ENCODE results near the gene PCDH15.

PCDH15 gene

DNA sequence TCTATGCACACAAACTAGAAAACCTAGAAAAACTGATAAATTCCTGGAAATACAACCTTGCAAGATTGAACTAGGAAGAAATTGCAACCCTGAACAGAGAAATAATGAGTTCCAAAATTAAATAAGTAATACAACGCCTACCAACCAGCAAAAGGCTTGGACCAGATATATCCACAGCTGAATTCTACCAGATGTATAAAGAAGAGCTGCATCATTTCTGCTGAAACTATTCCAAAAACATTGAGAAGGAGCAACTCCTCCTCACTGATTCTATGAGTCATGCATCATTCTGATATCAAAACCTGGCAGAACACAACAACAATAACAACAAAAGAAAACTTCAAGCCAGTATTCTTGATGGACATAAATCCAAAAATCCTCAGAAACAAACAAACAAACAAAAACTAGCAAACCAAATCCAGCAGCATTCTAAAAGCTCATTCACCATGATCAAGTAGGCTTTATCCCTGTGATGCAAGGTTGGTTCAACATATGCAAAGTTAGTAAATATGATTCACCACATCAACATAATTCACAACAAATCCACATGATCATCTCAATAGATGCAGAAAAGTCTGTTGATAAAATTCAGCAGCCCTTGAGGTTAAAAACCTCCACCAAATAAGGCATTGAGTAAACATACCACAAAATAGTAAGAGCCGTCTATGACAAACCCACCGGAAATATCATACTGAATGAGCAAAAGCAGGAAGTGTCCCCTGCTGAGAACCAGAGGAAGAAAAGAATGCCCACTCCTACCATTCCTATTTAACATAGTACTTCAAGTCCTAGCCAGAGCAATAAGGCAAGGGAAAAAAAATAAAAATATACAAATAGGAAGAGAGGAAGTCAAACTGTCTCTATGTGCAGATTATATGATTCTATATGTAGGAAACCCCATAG lies 98.2 kb downstream of the PCDH15 start:
- no peak for DNase-seq

DNA sequence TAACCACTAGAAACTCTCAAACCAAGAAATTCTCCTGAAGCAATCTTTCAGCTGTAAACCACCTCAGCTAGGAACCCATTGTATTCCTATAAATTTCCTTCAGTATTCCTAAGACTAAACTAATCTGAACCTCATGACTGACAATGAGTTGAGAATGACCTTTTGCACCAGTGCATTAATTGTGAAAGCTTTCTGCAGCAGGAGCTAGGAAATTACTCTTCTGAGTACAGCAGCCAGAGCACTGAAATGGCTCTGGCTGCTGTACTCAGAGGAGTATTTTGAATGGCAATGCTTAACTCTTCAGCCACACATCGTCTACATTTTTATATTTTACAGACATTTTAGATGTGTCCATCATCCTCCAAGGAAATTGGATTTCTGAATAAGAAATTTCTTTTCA lies 109.7 kb downstream of the PCDH15 start:
- DNase-seq: no peak

DNA sequence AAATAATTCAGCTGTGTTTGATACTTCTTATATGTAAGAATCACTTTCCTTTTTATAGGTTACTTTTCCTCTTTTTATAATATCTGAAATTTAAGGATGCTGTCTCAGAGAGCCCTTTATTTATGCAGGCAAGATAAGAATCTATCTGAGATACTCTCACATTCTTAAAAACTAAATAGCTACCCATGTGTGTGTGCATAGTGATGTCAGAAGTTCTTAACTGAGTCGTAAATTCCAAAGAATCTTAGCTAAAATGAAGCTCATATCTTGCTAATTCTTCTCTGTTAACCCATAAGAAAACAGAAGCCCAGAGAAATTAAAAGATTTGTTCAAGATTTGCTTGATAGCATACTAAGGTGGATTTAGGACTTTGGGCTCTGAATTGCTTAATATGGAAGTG lies 118.5 kb downstream of the PCDH15 start:
- DNase-seq: no peak

DNA sequence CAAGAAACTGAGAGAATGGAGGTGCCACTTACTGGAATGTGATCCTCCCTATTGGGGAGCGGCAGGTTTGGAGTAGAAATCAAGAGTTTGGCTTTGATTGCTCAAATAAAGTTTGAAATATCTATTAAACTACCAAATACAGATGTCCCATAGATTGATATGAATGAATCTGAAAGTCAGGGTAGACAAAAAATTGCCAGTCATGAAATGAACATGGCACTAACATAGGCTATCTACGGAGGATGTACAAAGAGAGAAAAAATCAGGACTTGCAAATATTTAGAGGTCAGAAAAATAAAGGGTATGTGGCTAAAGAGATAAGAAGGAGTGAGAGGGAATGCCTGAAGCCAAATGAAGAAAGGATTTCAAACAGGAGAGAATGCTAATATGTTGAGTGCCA lies 119.9 kb downstream of the PCDH15 start:
- DNase-seq: no peak

DNA sequence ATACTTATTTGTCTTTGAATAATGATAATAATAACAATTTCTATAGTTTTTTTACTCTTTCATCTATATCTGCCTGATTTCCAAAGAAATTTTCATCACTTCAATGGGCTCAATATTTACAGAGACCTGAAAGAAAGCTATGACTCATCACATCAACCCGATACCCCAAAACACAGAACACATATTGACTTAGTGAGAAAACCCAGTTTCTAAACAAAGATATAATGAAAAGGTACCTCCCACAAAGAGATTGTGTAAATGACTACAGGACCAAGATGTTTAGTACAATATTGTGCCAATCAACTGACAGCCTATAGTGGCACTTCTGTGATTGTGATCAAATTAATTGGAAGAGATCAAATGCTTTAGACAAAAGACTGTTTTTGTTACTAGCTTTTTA lies 133.9 kb downstream of the PCDH15 start:
- no peak for DNase-seq

DNA sequence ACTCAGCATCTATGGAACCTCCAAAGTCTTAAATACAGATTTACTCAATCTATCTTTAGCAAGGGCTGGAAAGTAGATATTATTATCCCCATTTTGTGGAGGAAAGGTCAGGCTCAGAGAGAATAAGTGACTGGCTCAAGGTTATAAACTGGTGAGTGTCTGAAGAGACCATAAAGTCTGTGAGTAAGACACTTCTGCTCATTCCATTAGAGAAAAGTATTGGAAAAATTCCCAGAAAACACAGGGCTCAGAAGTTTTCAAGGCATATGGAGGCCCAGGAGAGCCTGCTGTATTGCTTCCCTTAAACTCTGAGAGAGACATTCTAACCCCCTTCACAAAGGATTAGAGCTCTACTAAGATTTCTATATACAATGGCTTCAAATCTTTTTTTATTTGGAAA lies 134.8 kb downstream of the PCDH15 start:
- DNase-seq: no peak

DNA sequence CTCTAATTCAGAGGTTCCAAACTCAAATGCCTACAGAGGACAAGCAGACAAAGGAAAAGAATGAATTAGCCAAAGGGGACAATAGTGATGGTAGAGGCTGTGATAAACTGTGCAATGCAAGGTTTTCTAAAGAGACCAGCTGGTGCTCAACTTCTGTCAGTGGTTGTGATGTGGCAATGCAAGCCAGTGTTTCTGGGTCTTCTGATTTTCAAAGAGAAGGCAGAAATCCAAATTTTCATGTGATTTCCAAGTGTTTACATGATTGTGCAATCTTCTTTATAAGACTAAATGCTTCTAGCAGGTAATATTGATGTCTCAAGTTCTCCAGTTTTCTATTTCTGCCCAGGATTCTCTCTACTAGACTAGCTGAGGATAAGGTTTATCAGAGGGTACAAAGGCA lies 135.9 kb downstream of the PCDH15 start:
- no peak for DNase-seq

DNA sequence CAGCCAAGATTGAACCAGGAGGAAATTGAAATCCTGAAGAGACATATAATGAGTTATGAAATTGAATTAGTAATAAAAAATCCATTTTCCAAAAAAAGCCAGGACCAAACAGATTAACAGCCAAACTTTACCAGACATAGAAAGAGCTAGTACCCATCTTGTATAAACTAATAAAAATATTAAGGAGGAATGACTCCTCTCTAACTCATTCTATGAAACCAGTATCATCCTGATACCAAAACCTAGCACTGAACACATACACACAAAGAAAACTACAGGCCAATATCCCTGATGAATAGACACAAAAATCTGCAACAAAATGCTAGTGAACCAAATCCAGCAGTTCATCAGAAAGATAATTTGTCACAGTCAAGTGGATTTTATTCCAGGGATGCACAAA lies 140.6 kb downstream of the PCDH15 start:
- no peak for DNase-seq

DNA sequence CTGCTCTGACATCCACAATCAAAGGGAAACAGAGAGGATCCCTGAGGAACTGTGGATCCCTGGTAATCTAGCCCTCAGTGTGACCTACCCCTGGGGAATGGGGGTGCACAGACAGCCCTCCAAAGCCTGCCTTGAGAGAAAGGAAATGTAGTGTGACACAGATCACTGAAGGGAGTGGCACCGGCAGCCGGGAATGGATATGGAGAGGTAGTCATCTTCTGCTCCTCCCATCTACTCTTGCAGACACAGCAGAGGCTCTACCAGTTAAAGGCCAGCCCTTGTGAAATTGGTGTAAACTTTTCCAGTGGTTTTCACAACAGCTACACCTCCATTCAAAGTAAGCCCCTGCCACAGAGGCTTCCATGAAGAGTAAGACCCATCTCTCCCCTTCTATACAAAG lies 144.4 kb downstream of the PCDH15 start:
- no peak for DNase-seq

DNA sequence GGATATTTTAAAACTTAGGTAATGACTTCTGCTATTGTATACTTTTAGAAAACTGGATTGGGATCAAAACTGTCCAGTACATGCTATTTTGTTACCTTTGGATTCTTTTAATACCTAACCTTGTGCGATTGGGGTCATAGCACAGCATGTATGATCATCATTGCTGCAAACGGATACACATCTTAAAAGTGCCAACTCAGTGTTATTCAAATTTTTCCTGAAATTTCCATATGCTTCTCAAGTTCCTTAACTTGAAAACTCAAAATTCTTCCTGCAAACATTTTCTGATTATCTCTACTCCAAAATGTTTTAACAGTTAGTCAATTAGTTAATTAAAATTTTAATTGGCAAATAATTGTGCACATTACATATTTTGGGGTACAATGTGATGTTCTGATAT lies 147.5 kb downstream of the PCDH15 start:
- DNase-seq: no peak

DNA sequence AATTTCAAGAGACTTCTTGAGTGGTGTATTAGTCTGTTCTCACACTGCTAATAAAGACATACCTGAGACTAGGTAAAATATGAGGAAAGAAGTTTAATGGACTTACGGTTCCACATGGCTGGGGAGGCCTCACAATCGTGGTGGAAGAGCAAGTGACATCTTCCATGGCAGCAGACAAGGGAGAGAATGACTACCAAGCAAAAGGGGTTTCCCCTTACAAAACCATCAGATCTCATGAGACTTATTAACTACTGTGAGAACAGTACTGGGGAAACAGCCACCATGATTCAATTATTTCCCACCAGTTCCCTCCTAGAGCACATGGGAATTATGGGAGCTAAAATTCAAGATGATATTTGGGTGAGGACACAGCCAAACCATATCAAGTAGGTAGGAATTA lies 150.5 kb downstream of the PCDH15 start:
- DNase-seq: no peak

DNA sequence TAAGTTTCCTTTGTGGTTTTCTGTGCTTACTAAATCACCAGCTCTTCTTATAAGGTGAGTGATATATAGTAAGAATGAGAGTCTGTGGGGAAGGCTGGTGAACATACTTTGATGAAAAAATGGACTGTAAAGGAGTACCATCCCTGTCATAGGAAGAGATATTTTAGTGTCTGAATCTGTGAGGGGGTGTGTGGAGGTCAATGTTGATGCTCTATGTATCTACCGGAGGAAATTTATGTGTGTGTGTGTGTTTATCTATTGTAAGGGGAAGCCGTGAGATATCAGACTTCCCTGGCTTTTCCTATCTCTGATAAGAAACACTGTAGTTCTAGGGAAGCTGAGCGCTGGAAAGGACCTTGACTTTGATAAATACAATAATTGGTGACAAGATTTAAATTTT lies 179.0 kb downstream of the PCDH15 start:
- DNase-seq: no peak

DNA sequence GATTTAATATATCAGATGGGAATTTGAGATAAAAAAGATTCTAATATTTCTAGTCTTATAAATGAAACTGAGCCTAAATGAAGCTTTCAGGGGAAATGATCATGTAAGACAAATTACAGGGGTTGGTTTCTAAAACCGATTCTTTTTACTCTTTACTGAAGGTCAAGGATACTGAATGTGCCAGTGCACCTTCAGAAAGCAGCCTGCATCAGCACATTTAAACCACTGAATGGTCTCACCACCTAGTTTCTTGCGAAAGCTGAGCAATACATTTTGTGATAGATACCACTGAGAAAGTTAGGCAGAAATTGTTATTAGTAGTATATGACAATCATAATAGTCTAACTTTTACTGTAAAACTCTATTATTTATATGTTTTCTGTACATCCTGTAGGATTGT lies 180.7 kb downstream of the PCDH15 start:
- no peak for DNase-seq

DNA sequence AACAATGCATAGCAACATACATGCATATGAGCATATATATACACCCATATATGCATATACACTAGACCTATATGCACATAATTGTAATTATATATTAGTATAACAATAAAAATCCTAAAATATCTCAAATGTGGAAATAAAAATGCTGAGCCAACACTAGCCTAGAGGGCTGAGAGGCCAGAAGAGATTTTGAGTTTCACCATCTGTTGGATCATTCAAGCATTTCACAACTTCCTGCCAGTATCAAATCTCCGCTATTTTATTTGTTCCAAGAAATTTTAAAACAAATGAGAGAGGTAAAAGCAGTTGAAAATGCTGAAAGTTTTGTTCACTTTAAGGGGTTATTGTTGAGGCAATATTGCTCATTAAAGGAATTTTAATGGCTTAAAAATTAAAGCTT lies 187.0 kb downstream of the PCDH15 start:
- DNase-seq: no peak

DNA sequence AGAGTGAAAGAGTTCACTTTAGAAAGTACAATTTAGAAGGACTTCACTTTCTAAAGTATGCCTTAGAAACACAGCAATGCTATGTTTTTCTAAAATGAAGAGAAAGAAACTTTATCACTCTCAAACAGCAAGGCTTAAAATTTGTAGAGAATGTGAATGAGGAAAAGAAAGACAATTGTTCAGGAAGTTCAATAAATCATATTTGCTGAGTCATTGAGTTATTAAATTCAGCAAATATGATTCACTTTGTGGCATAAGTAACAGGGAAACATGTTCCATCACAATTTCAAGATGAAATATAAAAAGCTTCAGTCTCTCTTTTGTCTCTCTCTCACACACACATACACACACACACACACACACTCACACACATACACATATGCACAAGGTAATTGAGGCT lies 187.9 kb downstream of the PCDH15 start:
- no peak for DNase-seq

DNA sequence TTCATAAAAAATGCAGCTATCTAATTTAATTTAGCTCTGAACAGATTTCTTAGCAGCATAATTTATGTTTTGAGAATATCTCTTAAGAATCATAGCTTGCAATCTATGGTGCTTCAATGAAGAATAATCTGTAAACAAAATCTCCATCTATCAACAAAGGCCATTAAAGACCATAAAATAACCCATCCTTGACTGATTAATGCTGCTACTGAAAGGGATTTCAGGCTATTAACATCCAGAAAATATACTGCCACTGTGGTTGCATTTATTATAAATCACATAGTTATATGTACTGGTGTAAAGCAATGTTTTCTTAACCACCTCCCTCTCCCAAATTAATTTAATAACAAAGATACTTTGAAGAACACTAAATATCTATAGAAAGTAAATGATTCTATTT lies 191.6 kb downstream of the PCDH15 start:
- no peak for DNase-seq

DNA sequence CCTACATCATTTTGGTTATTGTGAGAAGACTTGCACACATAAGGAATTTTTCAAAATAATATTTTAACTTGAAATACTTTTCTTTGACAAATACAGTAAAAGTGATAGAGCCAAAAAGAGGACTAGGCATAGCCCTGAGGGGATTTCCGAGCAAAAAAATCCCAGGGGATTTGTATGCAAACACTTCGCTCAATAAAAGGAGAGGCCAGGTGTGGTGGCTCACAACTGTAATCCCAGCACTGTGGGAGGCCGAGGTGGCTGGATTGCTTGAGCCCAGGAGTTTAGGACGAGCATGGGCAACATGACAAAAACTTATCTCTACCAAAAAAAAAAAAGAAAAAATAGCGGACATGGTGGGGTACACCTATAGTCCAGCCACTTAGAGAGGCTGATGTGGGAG lies 193.0 kb downstream of the PCDH15 start:
- DNase-seq: no peak

DNA sequence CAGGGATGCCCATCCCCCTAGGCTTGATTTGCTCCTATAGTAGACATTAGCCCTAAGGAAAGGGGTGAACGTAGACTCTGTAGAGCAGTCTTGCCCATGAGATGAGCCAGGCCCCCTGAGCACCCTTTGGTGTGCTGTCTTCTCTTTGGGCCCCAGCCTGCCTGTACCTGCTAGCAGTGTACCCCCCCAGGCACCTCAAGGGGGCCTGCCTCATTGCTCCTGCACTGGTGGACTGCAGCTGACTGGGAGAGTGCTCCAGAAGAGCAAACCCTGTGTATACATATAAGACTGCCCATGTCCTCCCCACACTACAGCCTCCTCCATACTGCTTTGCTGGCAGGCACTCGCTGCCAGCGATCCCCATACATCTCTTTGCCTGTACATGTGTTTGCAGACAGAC lies 206.7 kb downstream of the PCDH15 start:
- DNase-seq: no peak

DNA sequence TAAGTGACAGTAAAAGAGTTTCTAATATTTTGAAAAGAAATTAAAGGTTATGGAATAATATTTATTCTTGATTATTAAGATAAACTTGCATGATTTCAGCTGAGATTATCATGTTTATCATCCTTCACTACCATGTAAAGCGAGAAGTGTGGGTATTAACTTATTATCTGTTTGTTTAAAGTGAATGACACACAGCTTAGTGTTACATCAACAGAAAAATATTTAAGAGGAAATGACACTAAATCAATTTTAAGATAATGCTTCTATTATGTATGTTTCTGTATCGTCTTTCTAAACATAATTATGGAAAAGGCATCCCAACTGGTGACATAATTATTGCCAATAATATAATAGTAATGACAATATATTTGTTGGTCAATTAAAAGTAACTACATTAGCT lies 213.1 kb downstream of the PCDH15 start:
- no peak for DNase-seq

DNA sequence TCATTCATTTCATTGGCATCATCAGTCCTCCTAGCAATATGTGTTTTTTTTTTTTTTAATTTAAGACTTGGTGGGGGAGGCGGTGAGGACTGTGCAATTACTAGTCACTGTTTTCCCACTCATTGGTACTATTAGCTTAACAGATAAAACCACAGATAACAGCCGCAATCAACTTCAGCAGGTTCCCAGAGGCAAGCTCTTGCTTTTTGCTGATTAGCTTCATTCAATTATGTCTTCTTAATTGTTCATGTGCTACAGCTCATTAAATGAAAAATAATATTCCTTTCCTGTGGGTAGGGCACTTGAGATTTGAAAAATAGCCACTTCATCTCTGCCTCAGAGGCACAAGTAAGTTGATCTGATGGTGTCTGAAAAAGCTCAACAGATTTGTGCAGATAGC lies 215.5 kb downstream of the PCDH15 start:
- no peak for DNase-seq

DNA sequence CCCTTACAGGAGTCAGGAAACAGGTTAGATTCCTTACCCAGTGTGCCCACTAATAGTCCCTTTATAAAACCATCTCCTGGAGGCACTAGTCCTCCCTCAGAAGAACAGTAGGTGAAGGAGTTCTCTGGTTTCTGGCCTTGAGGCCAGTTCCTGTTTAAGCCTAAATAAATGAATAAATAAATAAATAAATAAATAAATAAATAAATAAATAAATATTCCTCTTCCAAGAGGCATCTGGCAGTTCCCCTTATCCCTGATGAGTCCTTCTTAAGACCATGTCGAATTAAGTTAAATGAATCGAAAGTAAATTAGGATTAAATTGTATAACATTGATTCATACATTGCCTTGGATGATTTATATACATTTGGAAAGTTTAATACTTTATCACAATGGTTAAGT lies 223.3 kb downstream of the PCDH15 start:
- DNase-seq: no peak

DNA sequence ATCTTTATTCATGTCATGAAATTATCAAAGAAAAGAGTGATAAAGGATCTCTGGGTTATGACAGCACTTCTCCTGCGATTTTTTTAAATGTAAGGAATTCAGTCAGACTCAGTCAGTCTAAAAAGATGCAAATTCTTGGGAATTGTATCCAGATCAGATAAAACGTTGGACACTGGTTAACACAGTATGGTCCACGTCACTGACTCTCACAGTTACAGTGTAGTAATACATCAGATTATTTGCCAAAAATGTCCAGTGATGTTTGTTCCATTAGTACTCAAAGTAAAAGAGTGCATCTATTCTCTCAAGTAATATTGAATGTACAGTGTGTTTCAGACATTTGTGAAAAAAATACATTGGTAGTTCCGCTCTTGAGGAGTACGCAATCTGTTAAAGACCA lies 224.5 kb downstream of the PCDH15 start:
- no peak for DNase-seq

DNA sequence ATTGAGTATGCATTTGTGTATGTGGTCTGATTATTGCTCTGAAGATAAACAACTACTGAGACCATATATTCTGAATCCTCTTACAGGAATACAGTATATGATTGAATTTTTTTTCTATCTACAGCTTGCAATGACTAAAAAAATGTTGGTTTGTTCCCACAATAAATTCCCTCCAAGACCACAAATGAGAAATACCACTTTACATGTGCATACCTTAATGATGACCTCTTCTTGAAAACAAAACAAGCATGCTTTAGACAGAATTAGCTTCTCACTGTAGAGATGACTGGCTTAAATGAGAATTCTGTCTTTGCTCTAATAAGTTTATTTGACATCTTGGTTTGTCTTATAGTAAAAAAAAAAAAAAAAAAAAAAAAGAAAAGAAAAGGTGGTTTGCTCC lies 241.5 kb downstream of the PCDH15 start:
- DNase-seq: no peak

DNA sequence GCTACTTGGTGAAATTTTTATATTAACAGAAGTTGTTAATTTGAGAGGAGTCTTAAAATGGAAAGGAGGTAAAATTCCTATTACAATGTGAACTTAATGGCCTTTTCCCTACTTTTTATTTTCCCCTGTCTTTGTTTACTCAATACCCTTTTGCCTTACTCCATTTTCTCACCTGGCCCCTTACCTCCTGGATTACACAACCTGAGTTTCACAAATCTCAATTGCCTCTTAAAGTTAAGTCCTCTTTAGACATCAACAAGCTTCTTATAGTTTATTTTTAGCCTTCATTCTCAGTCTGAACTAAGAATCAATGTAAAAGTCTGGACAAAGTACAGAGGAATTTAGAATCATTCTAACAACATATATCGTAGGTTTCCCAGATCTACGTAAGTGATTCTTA lies 247.0 kb downstream of the PCDH15 start:
- no peak for DNase-seq

DNA sequence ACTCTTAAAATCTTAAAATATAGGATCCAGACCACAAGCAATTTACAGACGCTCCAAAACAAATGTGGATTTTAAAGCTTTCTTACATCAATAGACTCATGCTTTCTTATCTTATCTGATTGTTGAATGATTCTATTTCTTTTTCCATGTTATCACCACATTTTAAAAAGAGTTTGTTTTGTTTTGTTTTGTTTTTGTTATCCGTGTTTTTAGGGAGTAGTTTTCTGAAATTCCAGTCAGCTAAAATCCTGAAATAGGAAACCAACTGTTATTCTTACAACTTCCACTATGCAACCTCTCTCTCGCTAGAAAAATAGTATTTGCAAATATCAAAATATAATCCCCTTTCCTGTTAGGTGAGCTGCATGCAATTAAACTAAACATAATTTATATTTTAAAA lies 251.0 kb downstream of the PCDH15 start:
- DNase-seq: no peak

Measured in DMS79 treated with DMSO at 0.1 percent for 48 hours (cell line).